A549 (cell line): ENCODE data around the gene PPP5C. TPM values are rescaled to one million over a fixed set of nuclear protein-coding genes. Genes with fewer than 3 reads are reported as not detected.
"Not testable (repeated sequence)": the region's sequence is repeated elsewhere in the genome, so short reads cannot be mapped to it uniquely, and the experiment has no call there.

ENCODE experiments used
- ATAC-seq, 2 experiments: fragments of 200-7000 bp in 1 of 2; fragments of >200 bp in 1 of 2; cut with Nextera tagmentation in 1 of 2; cut with Tn5 transposase in 1 of 2; 3 replicates each; pipeline versions ENCODE4 v1.8.0 to v1.9.1; 2018 to 2020; ENCODE audit warnings: mild to moderate bottlenecking in 1 of 2, moderate library complexity in 1 of 2
- CTCF ChIA-PET: fragments of 300-600 bp; sonication (Branson Sonifier 250); formaldehyde crosslinking; extraction: SDS; loops from one replicate; lab custom pipeline; 2021; ENCODE audit warnings: antibody characterized with exemption, inconsistent platforms; lab: Yijun Ruan, JAX
- POLR2A ChIA-PET: fragments of 350-600 bp; formaldehyde crosslinking; extraction: SDS; loops from one replicate; lab custom pipeline; 2021; ENCODE audit warnings: antibody characterized with exemption, inconsistent platforms; lab: Yijun Ruan, JAX
- DNase-seq, 2 experiments: peaks; one replicate each; pipeline versions ENCODE4 v3.0.0 to v3.0.0-alpha.2; 2011 to 2016; ENCODE audit warnings: low read depth in 1 of 2, low spot score in 1 of 2
- FAIRE-seq: peaks from 2 replicates; lab custom pipeline; 2011; peaks lifted over from hg19 to GRCh38; lab: Jason Lieb, UNC
- H3K27ac ChIP-seq, 2 experiments: fragments of >200 bp; sonication (Bioruptor Twin); formaldehyde crosslinking; 3 replicates each; pipeline ENCODE4 v1.5.1; 2016 to 2017
- H3K4me1 ChIP-seq: fragments of >200 bp; sonication (Bioruptor Twin); formaldehyde crosslinking; 3 replicates; pipeline ENCODE4 v1.6.1; 2016
- H3K4me2 ChIP-seq: fragments of >200 bp; sonication (Bioruptor Twin); formaldehyde crosslinking; 3 replicates; pipeline ENCODE4 v1.6.1; 2016
- H3K4me3 ChIP-seq: fragments of >200 bp; sonication (Bioruptor Twin); formaldehyde crosslinking; 3 replicates; pipeline ENCODE4 v1.5.1; 2016
- H3K9me3 ChIP-seq: fragments of >200 bp; sonication (Bioruptor Twin); formaldehyde crosslinking; 3 replicates; pipeline ENCODE4 v1.6.1; 2016
- BHLHE40 ChIP-seq: IDR thresholded peaks from 2 replicates; pipeline ENCODE4 v1.6.1; 2012; ENCODE audit warnings: low read depth, low read length, inconsistent platforms
- CHD2 ChIP-seq: fragments of 150-350 bp; IDR thresholded peaks from 2 replicates; pipeline ENCODE4 v1.6.1; 2014; ENCODE audit warnings: low read length; ENCODE audit not compliant: partially characterized antibody
- CHD4 ChIP-seq: fragments of 200-600 bp; sonication (generic); IDR thresholded peaks from 2 replicates; pipeline ENCODE4 v1.6.1; 2016; ENCODE audit warnings: antibody characterized with exemption, mild to moderate bottlenecking, borderline replicate concordance
- FOSB ChIP-seq: fragments of 250-450 bp; sonication (Bioruptor Pico); IDR thresholded peaks from 2 replicates; pipeline ENCODE4 v1.5.0; 2020; ENCODE audit warnings: mild to moderate bottlenecking, moderate library complexity
- GATA3 ChIP-seq: IDR thresholded peaks from 2 replicates; pipeline ENCODE4 v1.6.1; 2012; ENCODE audit warnings: borderline replicate concordance
- HDAC2 ChIP-seq: fragments of 200-600 bp; sonication (generic); IDR thresholded peaks from 2 replicates; pipeline ENCODE4 v1.6.1; 2016
- HEYL ChIP-seq: fragments of 250-450 bp; sonication (Bioruptor Pico); IDR thresholded peaks from 2 replicates; pipeline ENCODE4 v1.8.0; 2021; ENCODE audit warnings: mild to moderate bottlenecking, moderate library complexity
- JUN ChIP-seq, 2 experiments: fragments of >200 bp; sonication (Bioruptor Twin); formaldehyde crosslinking; IDR thresholded peaks; 2 replicates in 1 of 2; 3 replicates in 1 of 2; pipeline ENCODE4 v1.6.1; 2016 to 2017
- KDM1A ChIP-seq: fragments of 200-600 bp; sonication (generic); IDR thresholded peaks from 2 replicates; pipeline ENCODE4 v1.6.1; 2016; ENCODE audit warnings: low read depth, mild to moderate bottlenecking
- MAFK ChIP-seq: fragments of 450-650 bp; IDR thresholded peaks from 2 replicates; pipeline ENCODE4 v1.6.1; 2014; ENCODE audit not compliant: partially characterized antibody
- MAZ ChIP-seq: fragments of 150-350 bp; IDR thresholded peaks from 2 replicates; pipeline ENCODE4 v1.6.1; 2014; ENCODE audit warnings: antibody characterized with exemption, low read depth, low read length, borderline replicate concordance
- MYC ChIP-seq: IDR thresholded peaks from 2 replicates; pipeline ENCODE4 v1.6.1; 2012; ENCODE audit warnings: mild to moderate bottlenecking, inconsistent platforms, low read length, improper control_type of control experiment, borderline replicate concordance
- PHF8 ChIP-seq: fragments of 200-600 bp; sonication (generic); IDR thresholded peaks from 2 replicates; pipeline ENCODE4 v1.6.1; 2016; ENCODE audit warnings: low read depth, mild to moderate bottlenecking, antibody characterized with exemption, moderate library complexity, borderline replicate concordance
- POLR2A ChIP-seq: IDR thresholded peaks from 2 replicates; pipeline ENCODE4 v1.6.1; 2012; ENCODE audit warnings: mild to moderate bottlenecking, low read length
- RARB ChIP-seq: fragments of 250-450 bp; sonication (Bioruptor Pico); IDR thresholded peaks from 2 replicates; pipeline ENCODE4 v1.8.0; 2021; ENCODE audit warnings: mild to moderate bottlenecking, moderate library complexity
- RFX5 ChIP-seq: fragments of 450-650 bp; IDR thresholded peaks from 2 replicates; pipeline ENCODE4 v1.7.1; 2014; ENCODE audit warnings: antibody characterized with exemption, mild to moderate bottlenecking, moderate library complexity
- SMC3 ChIP-seq: fragments of >200 bp; sonication (Bioruptor Twin); formaldehyde crosslinking; IDR thresholded peaks from 3 replicates; pipeline ENCODE4 v1.6.1; 2018; ENCODE audit warnings: inconsistent platforms
- SREBF2 ChIP-seq: fragments of 450-650 bp; IDR thresholded peaks from 2 replicates; pipeline ENCODE4 v1.6.1; 2014; ENCODE audit warnings: mild to moderate bottlenecking, moderate library complexity
- ZFP36 ChIP-seq: fragments of 450-650 bp; IDR thresholded peaks from 2 replicates; pipeline ENCODE4 v1.6.1; 2014; ENCODE audit warnings: borderline replicate concordance; ENCODE audit not compliant: partially characterized antibody
- WGBS: methylation state at CpG from one replicate; pipeline ENCODE4 v1.1.6; 2017; ENCODE audit errors: missing lambda C conversion rate; 5-methylcytosine and 5-hydroxymethylcytosine counted together
- polyA plus RNA-seq, 4 experiments: library from polyadenylated mRNA; depleted of rRNA in 3 of 4; stranded (reverse); fragments of >200 nt; fragmentation: RNase III in 1 of 4; extraction: RNeasy Plus Mini Kit Qiagen cat#74134 plus additional on column Dnase treatment in 1 of 4; gene quantifications; 2 replicates in 3 of 4; 3 replicates in 1 of 4; pipeline ENCODE4 v1.2.3, GENCODE V29; 2011 to 2017
- TF ChIP-seq, protein P1 (sequence below): fragments of >200 bp; sonication (Bioruptor Twin); formaldehyde crosslinking; IDR thresholded peaks from 3 replicates; pipeline ENCODE4 v1.5.1; 2016
- TF ChIP-seq, protein P2 (sequence below): IDR thresholded peaks from 2 replicates; pipeline ENCODE4 v1.6.1; 2012; ENCODE audit warnings: low read depth, borderline replicate concordance
- TF ChIP-seq, protein P3 (sequence below): fragments of >200 bp; sonication (Bioruptor Twin); formaldehyde crosslinking; IDR thresholded peaks from 3 replicates; pipeline ENCODE4 v1.6.1; 2016
- TF ChIP-seq, protein P4 (sequence below): IDR thresholded peaks from 2 replicates; pipeline ENCODE4 v1.6.1; 2012

PPP5C gene
- polyA plus RNA-seq, 2 of the 4 experiments (the other 2 are of a cell fraction): 94.2 to 107 TPM

DNA sequence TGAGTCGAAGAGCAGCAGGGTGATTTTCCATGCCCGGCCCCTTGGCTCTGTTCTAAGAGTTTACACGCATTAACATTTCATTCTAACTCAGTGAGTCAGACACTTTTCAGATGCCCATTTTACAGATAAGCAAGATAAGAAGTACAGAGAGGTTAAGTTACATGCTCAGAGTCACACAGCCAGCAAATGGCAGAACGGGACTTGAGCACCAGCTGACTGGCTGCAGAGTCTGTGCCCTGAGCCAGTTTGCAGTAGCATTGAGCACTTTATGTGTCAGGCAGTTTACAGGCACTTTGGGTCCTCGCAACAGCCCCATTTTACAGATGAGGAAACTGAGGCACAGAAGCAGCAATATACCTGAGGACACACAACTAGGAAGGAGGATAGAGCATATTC lies 47.5 kb downstream of the PPP5C start (continued):
- TF ChIP-seq BHLHE40: no peak
- TF ChIP-seq, protein P1, sequence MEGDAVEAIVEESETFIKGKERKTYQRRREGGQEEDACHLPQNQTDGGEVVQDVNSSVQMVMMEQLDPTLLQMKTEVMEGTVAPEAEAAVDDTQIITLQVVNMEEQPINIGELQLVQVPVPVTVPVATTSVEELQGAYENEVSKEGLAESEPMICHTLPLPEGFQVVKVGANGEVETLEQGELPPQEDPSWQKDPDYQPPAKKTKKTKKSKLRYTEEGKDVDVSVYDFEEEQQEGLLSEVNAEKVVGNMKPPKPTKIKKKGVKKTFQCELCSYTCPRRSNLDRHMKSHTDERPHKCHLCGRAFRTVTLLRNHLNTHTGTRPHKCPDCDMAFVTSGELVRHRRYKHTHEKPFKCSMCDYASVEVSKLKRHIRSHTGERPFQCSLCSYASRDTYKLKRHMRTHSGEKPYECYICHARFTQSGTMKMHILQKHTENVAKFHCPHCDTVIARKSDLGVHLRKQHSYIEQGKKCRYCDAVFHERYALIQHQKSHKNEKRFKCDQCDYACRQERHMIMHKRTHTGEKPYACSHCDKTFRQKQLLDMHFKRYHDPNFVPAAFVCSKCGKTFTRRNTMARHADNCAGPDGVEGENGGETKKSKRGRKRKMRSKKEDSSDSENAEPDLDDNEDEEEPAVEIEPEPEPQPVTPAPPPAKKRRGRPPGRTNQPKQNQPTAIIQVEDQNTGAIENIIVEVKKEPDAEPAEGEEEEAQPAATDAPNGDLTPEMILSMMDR: no peak
- no peak for TF ChIP-seq MAFK
- TF ChIP-seq PHF8: no peak
- no peak for TF ChIP-seq GATA3
- TF ChIP-seq SREBF2: no peak

DNA sequence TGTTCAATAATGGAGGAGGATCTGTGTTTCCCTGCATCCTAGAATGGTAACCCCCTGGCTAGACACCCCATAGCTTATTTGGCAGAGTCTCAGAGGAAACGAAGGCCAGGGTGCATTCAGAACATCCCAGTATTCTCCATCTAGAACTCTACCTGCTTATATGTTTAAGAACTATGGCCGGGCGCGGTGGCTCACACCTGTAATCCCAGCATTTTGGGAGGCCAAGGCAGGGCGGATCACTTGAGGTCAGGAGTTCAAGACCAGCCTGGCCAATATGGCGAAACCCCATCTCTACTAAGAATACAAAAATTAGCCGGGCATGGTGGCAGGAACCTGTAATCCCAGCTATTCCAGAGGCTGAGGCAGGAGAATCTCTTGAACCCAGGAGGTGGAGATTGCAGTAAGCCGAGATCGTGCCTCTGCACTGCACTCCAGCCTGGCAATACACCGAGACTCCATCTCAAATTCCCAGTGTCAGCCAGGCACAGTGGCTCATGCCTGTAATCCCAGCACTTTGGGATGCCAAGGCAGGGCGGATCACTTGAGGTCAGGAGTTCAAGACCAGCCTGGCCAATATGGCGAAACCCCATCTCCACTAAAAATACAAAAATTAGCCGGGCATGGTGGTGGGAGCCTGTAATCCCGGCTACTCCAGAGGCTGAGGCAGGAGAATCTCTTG lies 51.1 kb downstream of the PPP5C start:
- ATAC-seq, H3K4me2 ChIP-seq, H3K27ac ChIP-seq, FAIRE-seq, POLR2A ChIA-PET, H3K4me1 ChIP-seq, H3K9me3 ChIP-seq, H3K4me3 ChIP-seq, DNase-seq: not testable (repeated sequence)
- CTCF ChIA-PET: interaction anchor here (0.6 to 22.6 kb wide), 13 partner anchors 13 to 369 kb away, joined by 3 to 501 read pairs (median 4); partner anchors contain the start of gene PNMA8A
- 90% methylated on average over 14 of the region's 14 CpGs for WGBS

DNA sequence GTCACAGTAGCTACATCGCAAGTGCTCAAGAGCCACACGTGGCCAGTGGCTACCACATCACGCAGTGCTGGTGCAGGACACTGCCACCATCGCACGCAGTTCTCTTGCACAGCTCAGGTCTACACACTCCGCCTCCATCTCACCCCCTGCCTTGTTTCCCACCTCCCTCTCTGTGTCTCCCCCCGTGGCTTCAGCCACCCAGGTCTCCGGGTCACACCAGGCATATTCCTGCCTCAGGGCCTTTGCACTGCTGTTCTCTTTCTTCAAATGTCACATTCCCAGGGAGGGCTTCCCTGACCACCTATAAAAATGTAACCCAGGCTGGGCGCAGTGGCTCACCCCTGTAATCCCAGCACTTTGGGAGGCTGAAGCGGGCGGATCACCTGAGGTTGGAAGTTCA lies 55.8 kb downstream of the PPP5C start:
- no peak for DNase-seq
- no peaks in the 10 kb centered on the region for H3K4me1 ChIP-seq
- no peak for FAIRE-seq
- TF ChIP-seq CHD4 (0 out of 2 replicates have a peak, but pooled peaks have one; percentile 59), SMC3 (no peak), HDAC2 (0 out of 2 replicates have a peak, but pooled peaks have one; percentile 71), KDM1A (peak; percentile 84; the same call in 1 of the 2 replicates)
- peak in 1 of 2 experiments; percentile 3; a peak in 2 of 6 replicates for ATAC-seq
- no peak overlapping the region for H3K4me2 ChIP-seq
- no peak overlapping the region for H3K27ac ChIP-seq
- 87% methylated on average over 11 of the region's 11 CpGs for WGBS
- H3K4me3 ChIP-seq: no peak overlapping the region
- ChIA-PET POLR2A (no interaction called here), CTCF (interaction anchor here (0.5 to 22.6 kb wide), 38 partner anchors 8 to 1474 kb away, joined by 3 to 501 read pairs (median 8); partner anchors contain the start of genes CCDC8, PNMA8A and PNMA8B)
- H3K9me3 ChIP-seq: no peaks in the 10 kb centered on the region

DNA sequence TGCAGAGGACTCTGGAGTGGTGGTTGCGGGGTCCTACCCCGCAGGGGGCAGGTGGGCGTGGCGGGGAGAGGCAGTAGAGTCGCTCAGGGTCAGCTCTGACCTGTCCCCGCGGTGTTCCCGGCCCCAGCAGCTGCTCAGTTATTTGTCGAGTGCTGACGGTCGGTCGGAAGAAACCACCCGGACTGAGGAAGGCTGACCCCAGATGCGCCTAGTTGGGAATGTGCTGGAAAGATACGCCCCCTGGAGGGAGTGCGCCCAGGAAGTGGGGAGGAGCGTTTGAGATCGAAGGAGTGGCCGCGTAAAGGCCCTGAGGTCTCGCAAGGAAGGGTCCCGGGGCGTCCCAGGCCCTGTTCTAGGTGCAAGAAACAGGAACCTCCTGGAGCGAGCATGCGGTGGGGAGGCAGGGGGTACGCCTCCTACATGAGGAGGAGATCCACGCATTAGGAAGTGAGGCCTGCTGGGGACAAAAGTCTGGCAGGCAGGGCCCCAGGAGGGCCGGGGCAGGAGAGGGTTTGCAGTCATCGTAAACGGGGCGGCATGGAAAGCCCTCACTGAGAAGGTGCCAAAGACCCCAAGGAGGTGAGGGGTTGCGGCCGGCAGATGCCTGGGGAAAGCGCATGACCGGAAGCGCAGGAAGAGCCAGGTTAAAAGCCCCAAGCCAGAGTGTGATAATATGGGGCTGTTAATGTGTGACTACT lies 57.3 kb downstream of the PPP5C start:
- ATAC-seq (peak; percentile 89 to 90), DNase-seq (peak; percentile 80 to 93), FAIRE-seq (peak; percentile 32)
- Histone ChIP-seq H3K9me3 (no peaks in the 10 kb centered on the region), H3K4me1 (no peaks in the 10 kb centered on the region), H3K4me3 (peak overlapping the region; percentile 53), H3K4me2 (peak overlapping the region; percentile 89), H3K27ac (peak overlapping the region; percentile 90 to 92)
- ChIA-PET CTCF (interaction anchor here (1.0 to 22.6 kb wide), 32 partner anchors 7 to 326 kb away, joined by 3 to 501 read pairs (median 10); partner anchors contain the start of genes CCDC8, PNMA8A and PNMA8B), POLR2A (interaction anchor here (1.4 kb wide), 1 partner anchor 83 kb away, joined by 3 read pairs; no protein-coding TSS in a partner anchor)
- 8% methylated on average over 32 of the region's 36 CpGs for WGBS
- TF ChIP-seq, protein P2, sequence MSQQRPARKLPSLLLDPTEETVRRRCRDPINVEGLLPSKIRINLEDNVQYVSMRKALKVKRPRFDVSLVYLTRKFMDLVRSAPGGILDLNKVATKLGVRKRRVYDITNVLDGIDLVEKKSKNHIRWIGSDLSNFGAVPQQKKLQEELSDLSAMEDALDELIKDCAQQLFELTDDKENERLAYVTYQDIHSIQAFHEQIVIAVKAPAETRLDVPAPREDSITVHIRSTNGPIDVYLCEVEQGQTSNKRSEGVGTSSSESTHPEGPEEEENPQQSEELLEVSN: peak; percentile 76
- TF ChIP-seq, protein P1: peak; percentile 32; the same call in 2 of the 3 replicates
- TF ChIP-seq MAZ (0 out of 2 replicates have a peak, but pooled peaks have one; percentile 31), CHD2 (no peak), JUN (IDR thresholded peaks at IDR 0.05) (peak in 1 of 2 experiments; percentile 60; a peak in 2 of 5 replicates), RARB (no peak), HDAC2 (no peak), HEYL (CRISPR knock-in tag) (no peak), MYC (0 out of 2 replicates have a peak, but pooled peaks have one; percentile 38), POLR2A (peak; percentile 78; the same call in 1 of the 2 replicates), ZFP36 (no peak), FOSB (CRISPR knock-in tag) (no peak), RFX5 (no peak)
- TF ChIP-seq, protein P3, sequence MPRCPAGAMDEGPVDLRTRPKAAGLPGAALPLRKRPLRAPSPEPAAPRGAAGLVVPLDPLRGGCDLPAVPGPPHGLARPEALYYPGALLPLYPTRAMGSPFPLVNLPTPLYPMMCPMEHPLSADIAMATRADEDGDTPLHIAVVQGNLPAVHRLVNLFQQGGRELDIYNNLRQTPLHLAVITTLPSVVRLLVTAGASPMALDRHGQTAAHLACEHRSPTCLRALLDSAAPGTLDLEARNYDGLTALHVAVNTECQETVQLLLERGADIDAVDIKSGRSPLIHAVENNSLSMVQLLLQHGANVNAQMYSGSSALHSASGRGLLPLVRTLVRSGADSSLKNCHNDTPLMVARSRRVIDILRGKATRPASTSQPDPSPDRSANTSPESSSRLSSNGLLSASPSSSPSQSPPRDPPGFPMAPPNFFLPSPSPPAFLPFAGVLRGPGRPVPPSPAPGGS: peak; percentile 43; the same call in 1 of the 3 replicates
- TF ChIP-seq, protein P4, sequence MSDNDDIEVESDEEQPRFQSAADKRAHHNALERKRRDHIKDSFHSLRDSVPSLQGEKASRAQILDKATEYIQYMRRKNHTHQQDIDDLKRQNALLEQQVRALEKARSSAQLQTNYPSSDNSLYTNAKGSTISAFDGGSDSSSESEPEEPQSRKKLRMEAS: peak; percentile 68
